ENCODE data around the gene LTBP3. TPM values are rescaled to one million over a fixed set of nuclear protein-coding genes. Genes with fewer than 3 reads are reported as not detected.

Gene LTBP3
- total and polyA plus RNA-seq, 2 experiments from 2014 or later: 53.7 to 85.3 TPM

DNA sequence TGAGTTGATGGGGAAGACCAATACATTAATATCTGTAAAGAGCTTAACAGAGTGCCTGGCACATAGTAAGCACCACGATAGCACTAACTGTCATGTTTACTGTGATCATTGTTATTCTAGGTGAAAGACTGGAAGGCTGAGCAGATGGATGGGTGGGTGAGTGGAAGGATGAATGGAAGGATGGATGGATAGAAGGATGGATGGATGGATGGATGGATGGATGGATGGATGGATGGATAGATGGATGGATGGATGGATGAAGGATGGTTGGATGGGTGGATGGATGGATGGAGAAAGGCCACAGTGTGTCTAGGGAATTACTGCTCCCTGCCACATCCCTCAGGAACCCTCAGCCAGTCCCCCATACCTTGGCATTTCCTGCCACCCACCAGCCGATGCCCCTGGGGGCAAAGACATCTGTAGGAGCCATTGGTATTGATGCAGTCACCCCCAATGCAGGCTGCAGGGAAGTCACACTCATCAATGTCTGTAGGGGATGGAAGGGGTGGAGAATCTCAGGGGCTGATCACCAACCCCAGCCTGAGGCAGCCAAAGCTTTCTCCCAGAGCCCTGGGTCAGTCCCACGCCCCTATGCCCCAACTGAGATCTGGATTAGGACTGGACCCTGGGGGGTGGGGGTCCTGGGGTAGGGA is 15.3 kb downstream of the LTBP3 start:
- Histone ChIP-seq H3K4me1 (ENCODE audit: insufficient read depth) (peaks cover 24% of the 10 kb centered on the region), H3K36me3 (replicated peaks; ENCODE audit: insufficient read depth, low read depth) (no peaks in the 10 kb centered on the region), H2AFZ (no peak overlapping the region), H4K20me1 (ENCODE audit: insufficient read depth, poor library complexity, severe bottlenecking) (peaks cover 16% of the 10 kb centered on the region), H3K4me3 (no peak overlapping the region), H3K4me2 (no peak overlapping the region), H3K9me2 (replicated peaks; ENCODE audit: insufficient read depth) (no peaks in the 10 kb centered on the region), H3K27me3 (no peaks in the 10 kb centered on the region), H3K79me2 (peaks cover 9% of the 10 kb centered on the region), H3K27ac (no peak overlapping the region), H3K9me3 (ENCODE audit: low read depth) (no peaks in the 10 kb centered on the region)
- TF ChIP-seq, protein P1, sequence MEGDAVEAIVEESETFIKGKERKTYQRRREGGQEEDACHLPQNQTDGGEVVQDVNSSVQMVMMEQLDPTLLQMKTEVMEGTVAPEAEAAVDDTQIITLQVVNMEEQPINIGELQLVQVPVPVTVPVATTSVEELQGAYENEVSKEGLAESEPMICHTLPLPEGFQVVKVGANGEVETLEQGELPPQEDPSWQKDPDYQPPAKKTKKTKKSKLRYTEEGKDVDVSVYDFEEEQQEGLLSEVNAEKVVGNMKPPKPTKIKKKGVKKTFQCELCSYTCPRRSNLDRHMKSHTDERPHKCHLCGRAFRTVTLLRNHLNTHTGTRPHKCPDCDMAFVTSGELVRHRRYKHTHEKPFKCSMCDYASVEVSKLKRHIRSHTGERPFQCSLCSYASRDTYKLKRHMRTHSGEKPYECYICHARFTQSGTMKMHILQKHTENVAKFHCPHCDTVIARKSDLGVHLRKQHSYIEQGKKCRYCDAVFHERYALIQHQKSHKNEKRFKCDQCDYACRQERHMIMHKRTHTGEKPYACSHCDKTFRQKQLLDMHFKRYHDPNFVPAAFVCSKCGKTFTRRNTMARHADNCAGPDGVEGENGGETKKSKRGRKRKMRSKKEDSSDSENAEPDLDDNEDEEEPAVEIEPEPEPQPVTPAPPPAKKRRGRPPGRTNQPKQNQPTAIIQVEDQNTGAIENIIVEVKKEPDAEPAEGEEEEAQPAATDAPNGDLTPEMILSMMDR (IDR thresholded peaks at IDR 0.05; ENCODE audit: poor library complexity): no peak
- no peak for TF ChIP-seq EZH2phosphoT487 (IDR thresholded peaks at IDR 0.05; ENCODE audit: low read depth, severe bottlenecking, unreplicated experiment)
- no peak for TF ChIP-seq EZH2 (IDR thresholded peaks at IDR 0.05; ENCODE audit: borderline replicate concordance)
- WGBS (ENCODE audit: low lambda C conversion rate, missing lambda C conversion rate): 96% methylated on average over 3 of the region's 3 CpGs
- no peak for DNase-seq (ENCODE audit: low spot score)

DNA sequence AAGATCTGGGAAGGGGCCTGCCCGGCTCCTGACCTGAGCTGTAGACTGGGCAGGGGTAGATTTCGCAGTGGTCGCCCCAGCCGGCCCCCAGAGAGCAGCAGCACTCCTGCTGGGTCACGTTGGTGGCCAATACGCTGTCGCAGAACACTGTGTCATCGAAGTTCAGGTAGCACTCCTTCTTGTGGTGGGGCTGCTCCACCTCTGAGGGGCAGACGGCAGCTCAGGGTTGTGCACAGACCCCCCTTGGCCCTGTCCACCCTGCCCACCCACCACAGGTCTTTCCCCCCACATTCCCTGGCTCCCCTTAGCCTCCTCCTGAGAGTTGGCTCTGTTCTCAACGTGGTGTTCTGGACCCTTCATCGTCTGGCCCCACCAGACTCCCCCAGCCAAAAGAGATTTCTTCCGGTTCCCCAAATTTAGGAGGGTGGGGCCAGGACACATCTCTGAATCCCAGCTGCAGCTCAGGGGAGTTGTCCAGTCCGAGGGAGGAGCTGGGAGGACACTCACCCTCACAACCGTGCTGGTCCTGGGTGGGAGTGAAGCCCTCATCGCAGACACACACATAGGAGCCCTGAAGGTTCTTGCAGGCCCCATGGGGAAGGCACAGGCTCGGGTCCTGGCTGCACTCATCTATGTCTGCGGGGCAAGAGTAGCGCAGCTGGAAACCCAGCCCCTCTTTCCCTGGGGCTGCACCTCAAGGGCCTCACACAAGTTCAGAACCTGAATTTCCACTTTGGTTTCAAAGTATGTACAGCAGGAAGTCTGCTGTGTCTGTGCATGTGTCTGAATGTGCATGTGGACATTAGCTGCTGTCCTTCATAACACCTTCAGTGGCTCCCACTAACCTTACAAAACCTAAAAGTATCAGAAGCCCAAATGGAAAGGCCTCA is 16.8 kb downstream of the LTBP3 start:
- no peaks in the 10 kb centered on the region for H3K9me3 ChIP-seq (ENCODE audit: low read depth)
- peaks cover 24% of the 10 kb centered on the region for H3K4me1 ChIP-seq (ENCODE audit: insufficient read depth)
- peak overlapping the region; percentile 94 for H3K4me2 ChIP-seq
- 58% methylated on average over 17 of the region's 18 CpGs for WGBS (ENCODE audit: low lambda C conversion rate, missing lambda C conversion rate)
- H3K27ac ChIP-seq: peak overlapping the region; percentile 71
- TF ChIP-seq EZH2 (IDR thresholded peaks at IDR 0.05; ENCODE audit: borderline replicate concordance) (no peak), EZH2phosphoT487 (IDR thresholded peaks at IDR 0.05; ENCODE audit: low read depth, severe bottlenecking, unreplicated experiment) (no peak)
- TF ChIP-seq, protein P1 (IDR thresholded peaks at IDR 0.05; ENCODE audit: poor library complexity): no peak
- DNase-seq (ENCODE audit: low spot score): no peak
- H3K9me2 ChIP-seq (replicated peaks; ENCODE audit: insufficient read depth): no peaks in the 10 kb centered on the region
- no peak overlapping the region for H3K4me3 ChIP-seq
- no peaks in the 10 kb centered on the region for H3K27me3 ChIP-seq
- H2AFZ ChIP-seq: no peak overlapping the region
- peaks cover 9% of the 10 kb centered on the region for H3K79me2 ChIP-seq
- peaks cover 23% of the 10 kb centered on the region for H4K20me1 ChIP-seq (ENCODE audit: insufficient read depth, poor library complexity, severe bottlenecking)
- no peaks in the 10 kb centered on the region for H3K36me3 ChIP-seq (replicated peaks; ENCODE audit: insufficient read depth, low read depth)

DNA sequence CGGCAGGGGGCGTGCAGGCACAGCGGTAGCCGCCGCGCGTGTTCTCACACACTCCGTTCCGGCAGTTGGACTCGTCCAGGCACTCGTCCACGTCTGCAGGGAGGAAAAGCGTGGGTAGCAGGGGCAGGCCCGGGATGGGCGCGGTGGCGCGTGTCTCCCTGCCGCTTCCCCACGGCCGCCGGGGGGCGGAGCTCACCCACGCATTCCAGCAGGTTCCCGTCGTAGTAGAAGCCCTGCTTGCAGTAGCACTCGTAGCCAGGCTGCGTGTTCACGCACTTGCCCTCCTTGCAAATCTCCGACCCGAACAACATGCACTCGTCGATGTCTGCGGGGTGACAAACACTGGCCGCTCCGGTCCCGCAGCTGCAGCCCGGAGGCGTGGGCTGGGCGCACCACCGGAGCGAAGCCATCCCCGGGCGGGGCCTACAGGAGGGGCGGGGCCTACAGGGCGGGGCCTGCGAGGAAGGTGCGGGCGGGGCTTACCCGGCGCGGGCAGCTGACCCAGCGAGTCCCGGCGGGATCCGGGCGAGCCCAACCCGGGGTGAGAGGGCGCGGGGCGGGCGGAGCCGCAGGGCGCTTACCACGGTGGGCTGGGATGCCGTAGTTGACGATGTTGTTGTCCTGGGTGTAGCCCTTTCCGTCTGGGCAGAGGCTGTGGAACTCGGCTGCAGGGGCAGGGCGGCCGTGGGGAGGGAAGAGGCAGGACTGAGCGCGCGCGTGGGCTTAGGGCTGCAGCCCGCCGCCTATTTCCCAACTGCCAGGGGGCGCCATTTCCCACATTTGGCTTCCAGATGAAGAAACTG is 17.7 kb downstream of the LTBP3 start:
- Histone ChIP-seq H3K27ac (peak overlapping the region; percentile 71), H4K20me1 (ENCODE audit: insufficient read depth, poor library complexity, severe bottlenecking) (peaks cover 23% of the 10 kb centered on the region), H3K4me3 (peak overlapping the region; percentile 28), H3K4me1 (ENCODE audit: insufficient read depth) (peaks cover 24% of the 10 kb centered on the region), H3K9me2 (replicated peaks; ENCODE audit: insufficient read depth) (no peaks in the 10 kb centered on the region), H3K36me3 (replicated peaks; ENCODE audit: insufficient read depth, low read depth) (no peaks in the 10 kb centered on the region), H3K4me2 (peak overlapping the region; percentile 94), H2AFZ (no peak overlapping the region), H3K27me3 (no peaks in the 10 kb centered on the region), H3K79me2 (peaks cover 9% of the 10 kb centered on the region), H3K9me3 (ENCODE audit: low read depth) (no peaks in the 10 kb centered on the region)
- peak; percentile 94 for DNase-seq (ENCODE audit: low spot score)
- TF ChIP-seq EZH2 (IDR thresholded peaks at IDR 0.05; ENCODE audit: borderline replicate concordance) (no peak), EZH2phosphoT487 (IDR thresholded peaks at IDR 0.05; ENCODE audit: low read depth, severe bottlenecking, unreplicated experiment) (no peak)
- TF ChIP-seq, protein P1 (IDR thresholded peaks at IDR 0.05; ENCODE audit: poor library complexity): peak; percentile 93
- 2% methylated on average over 42 of the region's 78 CpGs for WGBS (ENCODE audit: low lambda C conversion rate, missing lambda C conversion rate)
